Astrocyte (in vitro differentiated cells and primary cell): ENCODE results near the gene PLCH1. TPM values are rescaled to one million over a fixed set of nuclear protein-coding genes. Genes with fewer than 3 reads are reported as not detected.

ENCODE experiments used
- DNase-seq: peaks from one replicate; pipeline ENCODE4 v3.0.0-alpha.2; 2010; ENCODE audit warnings: low read depth
- FAIRE-seq: peaks from 2 replicates; lab custom pipeline; 2011; peaks lifted over from hg19 to GRCh38; lab: Jason Lieb, UNC
- H2AFZ ChIP-seq: 2 replicates; pipeline ENCODE4 v1.6.0; 2012; ENCODE audit warnings: low read depth, low read length, inconsistent platforms
- H3K27ac ChIP-seq: 2 replicates; pipeline ENCODE4 v1.5.1; 2011; ENCODE audit warnings: low read depth, low read length, inconsistent platforms
- H3K27me3 ChIP-seq: 2 replicates; pipeline ENCODE4 v1.6.0; 2011; ENCODE audit warnings: low read length, inconsistent platforms; ENCODE audit not compliant: insufficient read depth
- H3K36me3 ChIP-seq: 2 replicates; pipeline ENCODE4 v1.5.1; 2011; ENCODE audit warnings: low read length, inconsistent platforms; ENCODE audit not compliant: insufficient read depth
- H3K4me1 ChIP-seq: 2 replicates; pipeline ENCODE4 v1.5.1; 2011; ENCODE audit warnings: low read length, inconsistent platforms; ENCODE audit not compliant: insufficient read depth
- H3K4me2 ChIP-seq: 2 replicates; pipeline ENCODE4 v1.6.0; 2012; ENCODE audit warnings: low read length, inconsistent platforms
- H3K4me3 ChIP-seq: 2 replicates; pipeline ENCODE4 v1.5.1; 2011; ENCODE audit warnings: low read depth, mild to moderate bottlenecking, low read length, inconsistent platforms; ENCODE audit not compliant: insufficient read depth
- H3K79me2 ChIP-seq: 2 replicates; pipeline ENCODE4 v1.6.0; 2012; ENCODE audit warnings: mild to moderate bottlenecking, low read length, inconsistent platforms; ENCODE audit not compliant: insufficient read depth
- H3K9ac ChIP-seq: 2 replicates; pipeline ENCODE4 v1.6.0; 2012; ENCODE audit warnings: mild to moderate bottlenecking, low read length, inconsistent platforms
- H3K9me3 ChIP-seq: 2 replicates; pipeline ENCODE4 v1.5.1; 2012; ENCODE audit warnings: low read depth, mild to moderate bottlenecking, low read length, inconsistent platforms; ENCODE audit not compliant: insufficient read depth
- H4K20me1 ChIP-seq: 2 replicates; pipeline ENCODE4 v1.6.0; 2012; ENCODE audit warnings: low read length, inconsistent platforms; ENCODE audit not compliant: insufficient read depth
- H3K27ac Mint-ChIP-seq: one replicate; pipeline ENCODE4 v1.8.0; 2021; ENCODE audit warnings: mild to moderate bottlenecking, mixed read lengths; ENCODE audit not compliant: unreplicated experiment
- H3K27me3 Mint-ChIP-seq: one replicate; pipeline ENCODE4 v1.8.0; 2021; ENCODE audit warnings: low read depth, mixed read lengths; ENCODE audit not compliant: unreplicated experiment
- H3K36me3 Mint-ChIP-seq: one replicate; pipeline ENCODE4 v1.8.0; 2021; ENCODE audit warnings: low read depth, mixed read lengths; ENCODE audit not compliant: unreplicated experiment
- H3K4me1 Mint-ChIP-seq: one replicate; pipeline ENCODE4 v1.8.0; 2021; ENCODE audit warnings: low read depth, mixed read lengths; ENCODE audit not compliant: unreplicated experiment
- H3K4me3 Mint-ChIP-seq: one replicate; pipeline ENCODE4 v1.8.0; 2021; ENCODE audit warnings: mild to moderate bottlenecking, moderate library complexity, mixed read lengths; ENCODE audit not compliant: unreplicated experiment
- H3K9me3 Mint-ChIP-seq: one replicate; pipeline ENCODE4 v1.8.0; 2021; ENCODE audit warnings: mild to moderate bottlenecking, mixed read lengths; ENCODE audit not compliant: unreplicated experiment
- CTCF ChIP-seq: IDR thresholded peaks from 2 replicates; pipeline ENCODE4 v1.5.1; 2011; ENCODE audit warnings: low read depth, mild to moderate bottlenecking, inconsistent platforms, low read length, moderate library complexity; ENCODE audit not compliant: insufficient read depth
- EZH2 ChIP-seq: IDR thresholded peaks from 2 replicates; pipeline ENCODE4 v1.6.1; 2012; ENCODE audit warnings: mild to moderate bottlenecking, low read length, inconsistent platforms; ENCODE audit not compliant: insufficient read depth
- total RNA-seq: library from RNA; stranded (reverse); gene quantifications from 2 replicates; pipeline ENCODE4 v1.2.1, GENCODE V29; 2021

PLCH1 gene
- total RNA-seq, 1 donor from 2014 or later = 1.2 TPM

- Histone ChIP-seq H3K4me1 (no peaks in the 10 kb centered on the region), H3K4me2 (no peak overlapping the region), H3K27ac (no peak overlapping the region), H3K27me3 (peaks cover 3% of the 10 kb centered on the region), H3K9ac (no peak overlapping the region), H2AFZ (no peak overlapping the region), H3K9me3 (no peaks in the 10 kb centered on the region), H3K4me3 (no peak overlapping the region), H3K79me2 (no peaks in the 10 kb centered on the region), H3K36me3 (no peaks in the 10 kb centered on the region), H4K20me1 (no peaks in the 10 kb centered on the region)
- Mint-ChIP-seq H3K9me3 (no peaks in the 10 kb centered on the region), H3K27me3 (no peaks in the 10 kb centered on the region), H3K27ac (no peak overlapping the region), H3K4me3 (no peak overlapping the region), H3K36me3 (no peaks in the 10 kb centered on the region), H3K4me1 (peaks cover 4% of the 10 kb centered on the region)
- TF ChIP-seq CTCF = no peak
- no peak for TF ChIP-seq EZH2
- DNase-seq (no peak), FAIRE-seq (no peak)
These were observed 8.5 kb downstream of the PLCH1 start for GRCh38 chr3:155736381-155736780.

- Histone ChIP-seq H3K27ac (no peak overlapping the region), H3K27me3 (no peaks in the 10 kb centered on the region), H3K79me2 (no peaks in the 10 kb centered on the region), H3K9ac (no peak overlapping the region), H3K9me3 (no peaks in the 10 kb centered on the region), H3K36me3 (no peaks in the 10 kb centered on the region), H3K4me2 (no peak overlapping the region), H4K20me1 (no peaks in the 10 kb centered on the region), H2AFZ (no peak overlapping the region), H3K4me1 (no peaks in the 10 kb centered on the region), H3K4me3 (no peak overlapping the region)
- DNase-seq = no peak
- Mint-ChIP-seq H3K27me3 (no peaks in the 10 kb centered on the region), H3K27ac (no peak overlapping the region), H3K4me3 (no peak overlapping the region), H3K9me3 (no peaks in the 10 kb centered on the region), H3K36me3 (no peaks in the 10 kb centered on the region), H3K4me1 (no peaks in the 10 kb centered on the region)
- no peak for FAIRE-seq
- no peak for TF ChIP-seq EZH2
- TF ChIP-seq CTCF = no peak
These were observed 14.0 kb downstream of the PLCH1 start for GRCh38 chr3:155730843-155731242.

- no peaks in the 10 kb centered on the region for H3K4me1 Mint-ChIP-seq
- no peak overlapping the region for H3K4me3 Mint-ChIP-seq
- Histone ChIP-seq H4K20me1 (no peaks in the 10 kb centered on the region), H3K9me3 (no peaks in the 10 kb centered on the region), H3K9ac (no peak overlapping the region), H3K27ac (no peak overlapping the region), H3K79me2 (no peaks in the 10 kb centered on the region), H3K4me3 (no peak overlapping the region), H2AFZ (no peak overlapping the region), H3K27me3 (no peaks in the 10 kb centered on the region), H3K4me2 (no peak overlapping the region), H3K4me1 (no peaks in the 10 kb centered on the region), H3K36me3 (no peaks in the 10 kb centered on the region)
- TF ChIP-seq EZH2 (no peak), CTCF (no peak)
- no peaks in the 10 kb centered on the region for H3K27me3 Mint-ChIP-seq
- DNase-seq (no peak), FAIRE-seq (no peak)
- no peak overlapping the region for H3K27ac Mint-ChIP-seq
- H3K9me3 Mint-ChIP-seq = no peaks in the 10 kb centered on the region
- no peaks in the 10 kb centered on the region for H3K36me3 Mint-ChIP-seq
These were observed 17.0 kb downstream of the PLCH1 start for GRCh38 chr3:155727836-155728235.
